ENCODE results near the gene ALDH1B1.

- no peak for TF ChIP-seq CTCF (IDR thresholded peaks at IDR 0.05)
- TF ChIP-seq POLR2A (IDR thresholded peaks at IDR 0.05) = no peak
- no peak for TF ChIP-seq POLR2AphosphoS5 (IDR thresholded peaks at IDR 0.05)
- TF ChIP-seq EP300 (IDR thresholded peaks at IDR 0.05) = no peak
Observed at GRCh38 chr9:38413283-38413682, 20.8 kb downstream of the ALDH1B1 start.

Data from sigmoid colon (tissue), 4 donors.